ENCODE data around the gene RRAGD. TPM values are rescaled to one million over a fixed set of nuclear protein-coding genes. Genes with fewer than 3 reads are reported as not detected.
"Not testable (repeated sequence)": the region's sequence is repeated elsewhere in the genome, so short reads cannot be mapped to it uniquely, and the experiment has no call there.

Gene RRAGD
- total RNA-seq, 1 experiment from 2014 or later, result 0.63 TPM

DNA sequence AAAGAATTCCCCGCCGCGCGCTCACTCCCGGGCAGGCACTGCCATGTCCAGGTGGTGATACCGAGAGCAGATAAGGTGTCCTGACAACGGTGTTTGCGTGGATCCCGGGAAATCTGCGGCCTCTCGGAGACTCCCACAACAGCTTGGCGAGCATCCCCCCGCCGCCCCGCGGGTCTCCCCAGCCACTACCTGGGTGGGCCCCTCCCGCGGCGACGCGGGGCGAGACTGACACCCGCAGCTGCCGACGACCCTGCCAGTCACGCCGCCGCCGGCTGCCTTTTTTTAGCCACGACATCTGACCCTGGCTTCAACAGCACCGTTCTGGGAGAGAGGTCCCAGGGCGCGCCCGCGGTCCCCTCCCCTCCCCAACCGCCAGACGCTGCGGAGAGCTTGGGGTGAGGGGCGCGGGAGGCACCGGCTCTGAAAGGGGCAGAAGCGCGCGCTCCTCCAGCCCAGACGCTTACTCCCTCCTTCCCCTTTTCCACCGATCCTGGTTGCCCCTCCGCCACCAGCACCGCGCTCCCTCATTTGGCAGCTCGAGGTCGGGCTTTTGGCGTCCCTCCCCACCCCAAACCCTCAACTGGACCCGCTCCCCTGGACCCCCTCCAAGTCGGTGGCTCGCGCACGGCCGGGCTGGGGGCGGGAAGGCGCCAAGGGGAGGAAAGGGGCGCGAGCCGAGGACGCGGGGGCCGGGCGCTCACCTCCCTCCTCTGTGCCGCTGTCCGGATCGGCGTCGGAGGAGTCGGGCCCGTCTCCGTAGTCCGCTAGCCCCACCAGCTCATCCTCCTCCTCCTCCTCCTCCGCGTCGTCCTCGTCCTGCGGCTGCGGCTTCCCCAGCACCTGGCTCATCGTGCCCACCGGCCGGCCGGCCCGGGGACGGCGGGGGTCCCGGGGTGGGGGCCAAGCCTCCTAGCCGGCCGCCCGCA is 665 bp downstream of the RRAGD start:
- no peak for DNase-seq (ENCODE audit: low read depth)

DNA sequence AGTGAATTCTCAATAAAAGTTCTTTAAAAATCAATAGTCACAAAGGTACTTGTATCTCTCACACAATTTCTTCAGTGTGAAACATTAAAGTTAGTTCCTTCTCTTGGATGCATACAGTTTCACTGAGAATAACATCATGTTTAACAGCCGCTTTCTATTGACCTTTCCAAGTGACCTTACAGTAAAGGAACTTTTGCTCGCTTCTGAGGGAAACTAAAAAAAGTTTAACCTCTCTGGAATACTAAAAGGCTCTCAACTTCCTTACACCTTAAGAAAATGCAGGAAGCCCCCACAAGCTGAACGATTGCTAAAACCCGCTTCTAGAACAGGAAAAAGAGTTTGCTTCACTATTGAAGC is 1.3 kb downstream of the RRAGD start:
- DNase-seq (ENCODE audit: low read depth), result no peak

DNA sequence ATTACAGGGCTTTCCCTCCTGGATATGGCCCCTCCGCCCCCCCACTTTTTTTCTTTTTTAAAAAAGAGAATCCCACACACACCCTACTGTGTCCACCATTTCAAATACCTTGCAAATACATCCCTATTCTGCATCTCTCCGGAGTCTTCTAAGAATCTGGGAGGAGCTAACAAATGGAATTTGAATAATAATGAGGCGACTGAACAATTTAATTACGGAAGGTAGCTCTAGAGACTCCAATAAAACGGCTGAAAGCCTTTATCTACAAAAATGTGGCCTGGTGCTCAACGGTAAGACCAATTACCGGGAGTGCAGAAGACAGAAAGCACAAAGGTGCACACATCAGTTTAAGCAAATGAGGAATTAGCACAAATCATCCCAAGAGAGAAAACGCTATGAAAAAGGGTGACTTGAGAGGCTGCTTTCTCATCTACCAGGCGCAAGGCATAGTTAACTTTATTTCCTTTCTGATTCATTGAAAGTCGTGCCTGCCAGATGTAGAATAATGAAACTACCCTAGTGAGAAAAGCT is 1.8 kb downstream of the RRAGD start:
- no peak for DNase-seq (ENCODE audit: low read depth)

DNA sequence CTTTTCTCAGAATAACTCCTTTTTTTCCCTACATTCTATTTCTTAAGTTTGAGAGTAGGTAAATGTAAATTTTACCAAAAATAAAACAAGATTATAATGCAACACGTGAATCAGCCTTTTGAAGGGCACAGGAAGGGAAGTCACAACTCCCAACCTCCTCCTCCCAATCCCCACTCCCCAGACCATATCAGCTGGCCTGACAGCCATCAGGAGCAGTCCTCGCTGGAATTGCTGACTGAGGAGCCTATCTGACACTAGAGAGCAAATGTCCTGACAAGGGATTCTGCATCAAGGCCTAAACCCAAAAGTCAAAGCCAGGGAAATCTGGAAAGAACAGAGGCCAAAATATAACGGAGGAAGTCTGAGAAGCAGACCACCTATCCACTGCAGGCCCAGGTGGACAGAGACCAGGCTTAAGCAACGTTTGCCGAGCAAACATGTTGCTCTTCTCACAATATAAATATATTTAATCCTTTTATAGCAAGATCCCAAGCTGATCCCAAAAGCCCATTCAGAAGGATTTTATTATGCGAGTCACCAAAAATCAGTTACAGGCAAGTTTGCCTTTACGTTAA is 2.5 kb downstream of the RRAGD start:
- no peak for DNase-seq (ENCODE audit: low read depth)

DNA sequence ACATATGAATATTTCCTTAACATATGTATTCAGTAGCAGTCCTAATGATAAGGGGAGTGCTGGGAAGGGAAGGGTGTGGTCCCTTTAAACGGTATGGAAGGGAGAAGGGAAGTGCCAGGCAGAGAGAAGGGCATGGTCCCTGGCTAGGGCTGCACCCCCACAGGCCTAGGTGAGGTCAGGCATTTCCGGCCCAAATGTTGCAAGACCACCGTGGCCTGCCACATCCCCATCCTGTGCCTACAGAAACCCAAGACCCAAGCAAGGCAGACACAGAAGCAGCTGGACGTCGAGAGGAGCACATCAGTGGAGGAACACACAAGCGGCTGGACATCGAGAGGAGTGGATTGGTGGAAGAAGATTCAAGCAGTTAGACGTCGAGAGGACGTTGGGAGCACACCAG is 5.9 kb downstream of the RRAGD start:
- DNase-seq (ENCODE audit: low read depth), result no peak

DNA sequence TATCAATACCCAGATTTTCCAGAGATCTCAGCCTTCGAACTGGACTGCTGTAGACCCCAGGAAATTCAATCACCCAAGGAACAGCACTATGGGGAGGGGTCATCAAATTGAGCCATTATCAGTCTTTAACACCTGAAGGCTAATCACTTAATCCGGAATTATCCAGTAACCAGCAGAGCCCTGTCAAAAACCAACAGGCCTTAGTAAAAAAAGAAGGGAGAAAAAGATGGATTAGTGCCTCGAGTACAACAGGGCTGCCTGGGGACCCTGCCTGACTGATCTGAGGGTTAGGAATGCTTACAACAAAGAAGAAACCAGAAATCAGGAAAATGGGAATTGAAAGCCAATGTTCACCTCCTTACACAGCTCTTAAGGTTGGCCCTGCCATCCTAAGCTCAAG is 7.6 kb downstream of the RRAGD start:
- no peak for DNase-seq (ENCODE audit: low read depth)

DNA sequence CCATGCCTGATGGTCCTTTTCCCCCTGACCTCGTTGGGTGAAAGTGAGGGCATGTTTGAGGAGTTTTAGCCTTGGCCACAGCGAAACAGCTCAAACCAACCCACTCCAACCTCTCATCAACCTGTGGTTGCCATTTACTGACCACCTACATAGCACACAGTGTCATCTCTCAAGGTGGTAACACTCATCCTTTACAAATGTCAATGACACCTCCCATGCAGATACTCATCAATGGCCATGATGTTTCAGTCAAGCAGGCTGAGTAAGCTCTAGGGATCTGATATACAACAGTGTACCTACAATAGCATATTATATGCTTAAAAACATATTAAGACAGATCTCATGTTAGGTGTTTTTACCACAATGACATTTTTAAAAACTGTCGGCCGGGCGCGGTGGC is 9.3 kb downstream of the RRAGD start:
- no peak for DNase-seq (ENCODE audit: low read depth)

DNA sequence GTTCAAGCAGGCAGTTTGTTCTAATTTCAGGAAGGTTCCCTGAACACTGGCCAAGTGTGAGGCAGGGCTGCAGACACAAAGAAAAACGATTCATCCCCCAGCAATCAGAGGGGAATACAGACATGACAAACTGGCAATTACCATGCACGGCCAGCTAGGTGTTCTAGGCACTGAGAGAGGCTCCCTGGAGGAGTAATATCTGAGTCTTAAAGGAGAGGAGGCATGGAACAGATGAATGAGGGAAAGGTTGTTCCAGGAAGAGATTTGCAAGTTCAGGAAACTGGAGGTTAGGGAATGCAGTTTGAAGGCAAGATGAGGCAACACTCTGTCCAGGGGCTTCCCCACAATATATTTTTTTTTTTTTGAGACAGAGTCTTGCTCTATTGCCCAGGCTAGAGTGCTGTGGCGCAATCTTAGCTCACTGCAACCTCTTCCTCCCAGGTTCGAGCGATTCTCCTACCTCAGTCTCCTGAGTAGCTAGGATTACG is 11.1 kb downstream of the RRAGD start:
- no peak for DNase-seq (ENCODE audit: low read depth)

DNA sequence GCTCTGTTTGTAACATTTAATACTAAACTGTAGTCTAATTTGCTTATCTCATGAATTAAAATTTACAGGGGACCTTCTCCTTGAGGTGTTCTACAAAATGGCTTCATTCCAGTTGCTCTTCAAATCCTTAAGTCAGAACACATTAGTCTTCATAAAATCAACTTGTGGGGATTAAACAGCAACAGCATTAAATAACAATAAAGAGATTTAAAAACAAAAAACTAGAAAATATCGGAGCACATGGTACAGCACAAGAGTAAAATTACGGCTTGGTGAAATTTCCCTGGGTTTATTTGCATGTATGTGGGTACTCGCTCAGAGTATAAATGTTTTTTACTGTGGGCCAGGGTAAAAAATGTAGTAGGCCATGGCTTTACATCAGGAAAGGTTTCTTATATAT is 12.0 kb downstream of the RRAGD start:
- no peak for DNase-seq (ENCODE audit: low read depth)

DNA sequence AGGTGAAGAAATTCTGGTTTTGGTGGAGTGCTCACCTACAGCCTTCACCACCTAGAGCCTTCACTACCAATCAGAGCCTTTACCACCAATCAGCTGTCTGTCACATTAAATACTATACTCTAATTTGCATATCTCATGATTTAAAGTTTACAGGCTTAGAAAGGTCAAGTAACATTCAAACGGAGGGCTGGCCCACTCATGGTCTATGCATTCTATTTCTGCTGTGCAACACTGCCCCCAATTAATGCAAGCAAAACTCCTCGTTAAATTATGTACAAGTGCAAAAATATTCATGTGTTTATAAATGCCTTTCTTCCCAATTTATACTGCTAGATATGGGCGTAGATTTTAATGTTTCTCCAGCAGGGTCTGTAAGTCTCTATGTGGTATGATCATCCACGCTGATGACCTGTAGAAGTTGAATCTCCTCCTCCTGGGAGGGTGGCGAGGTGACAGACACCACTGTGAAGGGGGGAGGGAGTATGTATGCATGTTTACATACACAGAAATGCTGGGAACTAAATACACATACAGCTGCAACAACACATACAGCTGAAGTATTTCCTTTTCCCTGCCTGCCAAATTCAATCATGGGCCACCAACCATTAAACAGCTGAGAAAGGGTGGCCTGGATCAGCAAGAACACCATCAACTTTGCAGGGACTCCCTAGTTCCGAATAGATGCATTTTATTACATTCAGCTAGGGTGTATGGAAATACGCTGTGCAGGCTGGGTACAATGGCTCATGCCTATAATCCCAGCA is 13.1 kb downstream of the RRAGD start:
- no peak for DNase-seq (ENCODE audit: low read depth)

DNA sequence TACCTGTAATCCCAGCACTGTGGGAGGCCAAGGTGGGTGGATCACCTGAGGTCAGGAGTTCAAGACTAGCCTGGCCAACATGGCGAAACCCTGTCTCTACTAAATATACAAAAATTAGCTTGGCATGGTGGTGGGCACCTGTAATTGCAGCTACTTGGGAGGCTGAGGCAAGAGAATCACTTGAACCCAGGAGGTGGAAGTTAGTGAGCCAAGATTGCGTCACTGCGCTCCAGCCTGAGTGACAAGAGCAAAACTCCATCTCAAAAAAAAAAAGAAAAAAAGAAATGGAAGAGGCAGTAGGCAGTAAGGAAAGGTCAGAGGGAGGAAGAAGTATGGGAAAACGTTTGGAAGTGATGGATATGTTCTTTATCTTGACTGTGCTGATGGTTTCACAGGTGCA is 14.2 kb downstream of the RRAGD start:
- DNase-seq (ENCODE audit: low read depth), result not testable (repeated sequence)

DNA sequence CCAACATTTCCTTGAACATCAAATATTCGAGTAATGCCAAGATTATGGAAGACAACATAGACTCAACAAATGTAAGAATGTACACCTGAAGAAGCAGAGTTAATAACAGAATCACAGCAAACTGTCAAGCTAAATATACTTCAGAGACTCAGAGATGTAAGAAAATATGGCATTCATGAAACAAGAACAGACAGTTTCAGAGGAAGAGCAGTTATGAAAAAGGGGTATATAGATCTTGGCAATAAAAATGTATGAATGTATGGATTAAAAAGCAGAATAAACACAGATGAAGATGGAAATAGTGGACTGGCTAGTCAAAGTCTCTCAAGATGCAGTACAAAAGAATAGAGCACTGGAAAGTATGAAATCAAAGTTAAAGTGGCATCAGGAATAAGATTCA is 18.4 kb downstream of the RRAGD start:
- no peak for DNase-seq (ENCODE audit: low read depth)

DNA sequence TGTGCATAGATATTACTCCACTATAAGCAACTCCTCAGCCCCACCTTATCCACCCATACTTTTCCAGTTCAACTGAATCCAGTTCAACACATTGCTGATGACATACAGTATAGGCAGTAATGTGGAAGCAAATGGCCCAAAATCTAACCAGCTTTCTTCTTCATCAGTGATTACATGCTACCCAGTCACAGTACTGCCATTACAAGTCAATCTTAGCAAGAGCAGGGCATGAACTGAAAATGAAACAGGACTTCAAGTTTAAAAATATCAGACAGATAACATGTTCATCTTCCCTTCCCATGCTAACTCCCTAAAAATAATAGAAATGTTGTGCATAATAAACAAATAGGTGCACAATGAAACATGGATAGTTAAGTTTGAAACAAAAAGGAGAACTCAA is 19.2 kb downstream of the RRAGD start:
- DNase-seq (ENCODE audit: low read depth), result no peak

DNA sequence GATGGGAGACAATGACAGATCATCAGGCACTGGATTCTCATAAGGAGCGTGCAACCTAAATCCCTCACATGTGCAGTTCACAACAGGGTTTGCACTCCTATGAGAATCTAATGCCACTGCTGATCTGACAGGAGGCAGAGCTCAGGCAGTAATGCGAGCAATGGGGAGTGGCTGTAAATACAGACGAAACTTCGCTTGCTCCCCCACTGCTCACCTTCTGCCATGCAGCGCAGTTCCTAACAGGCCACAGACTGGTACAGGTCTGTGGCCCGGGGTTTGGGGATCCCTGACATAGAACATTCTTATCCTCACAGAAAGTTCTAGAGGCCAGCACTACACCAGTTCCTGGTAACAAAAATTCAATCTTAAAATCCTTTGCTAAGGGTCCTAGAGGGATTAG is 23.2 kb downstream of the RRAGD start:
- no peak for DNase-seq (ENCODE audit: low read depth)

DNA sequence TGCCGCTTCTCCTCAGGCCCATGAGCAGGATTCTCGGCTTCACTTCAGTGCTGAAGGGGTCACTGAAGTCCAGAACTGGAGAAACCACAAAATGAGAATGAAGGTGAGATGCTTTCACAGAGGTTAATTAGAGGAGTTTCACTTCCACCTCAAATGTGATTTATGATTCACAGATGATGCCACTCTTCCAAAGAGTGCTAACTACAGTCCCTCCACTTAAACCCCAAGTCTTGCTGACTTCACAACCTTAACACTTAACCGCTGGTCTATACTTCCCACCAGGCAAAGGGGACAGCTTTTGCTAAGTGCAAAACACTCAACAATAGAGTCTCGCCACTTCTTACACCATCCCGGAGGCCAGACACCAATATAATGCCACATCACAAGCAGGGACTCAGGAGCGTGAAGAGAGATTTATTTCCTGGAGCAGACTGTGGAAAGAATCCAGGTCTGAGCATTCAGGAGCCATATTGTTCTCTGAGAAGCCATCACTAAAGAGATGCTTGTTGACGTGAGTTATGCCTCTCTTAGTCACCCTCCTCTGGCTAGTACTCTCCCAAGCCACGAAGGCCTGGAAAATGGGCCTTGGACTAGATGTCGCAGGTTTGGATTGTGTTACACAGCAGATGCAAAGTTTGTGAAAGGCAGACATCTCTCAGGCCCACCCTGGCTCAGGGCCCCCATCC is 24.4 kb downstream of the RRAGD start:
- no peak for DNase-seq (ENCODE audit: low read depth)

DNA sequence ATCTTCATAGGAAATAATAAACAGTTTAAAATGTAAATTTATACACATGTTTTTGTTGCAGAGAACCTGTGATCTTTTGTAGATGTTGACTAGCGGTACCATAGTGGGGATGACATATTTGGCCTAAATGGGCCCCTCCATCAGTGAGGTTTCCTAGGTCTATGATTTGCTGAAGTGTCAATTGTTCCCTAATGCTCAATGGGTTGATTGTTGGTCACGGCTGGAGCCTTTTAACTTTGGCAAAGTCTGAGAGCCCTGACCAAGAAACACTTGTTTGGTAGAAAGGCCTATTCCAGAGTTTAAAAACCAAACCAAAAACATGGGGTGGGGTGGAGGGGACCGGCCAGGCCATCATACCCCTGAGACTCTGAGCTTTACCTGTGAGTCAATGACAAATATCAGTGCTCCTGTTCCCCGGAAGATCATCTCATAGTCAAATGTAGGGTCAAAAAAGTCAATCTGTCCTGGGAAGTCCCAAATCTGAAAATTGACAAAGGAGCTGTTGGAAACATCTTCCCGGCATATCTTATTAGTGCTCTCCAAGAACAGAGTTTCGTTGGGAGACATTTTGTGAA is 25.1 kb downstream of the RRAGD start:
- DNase-seq (ENCODE audit: low read depth), result no peak

DNA sequence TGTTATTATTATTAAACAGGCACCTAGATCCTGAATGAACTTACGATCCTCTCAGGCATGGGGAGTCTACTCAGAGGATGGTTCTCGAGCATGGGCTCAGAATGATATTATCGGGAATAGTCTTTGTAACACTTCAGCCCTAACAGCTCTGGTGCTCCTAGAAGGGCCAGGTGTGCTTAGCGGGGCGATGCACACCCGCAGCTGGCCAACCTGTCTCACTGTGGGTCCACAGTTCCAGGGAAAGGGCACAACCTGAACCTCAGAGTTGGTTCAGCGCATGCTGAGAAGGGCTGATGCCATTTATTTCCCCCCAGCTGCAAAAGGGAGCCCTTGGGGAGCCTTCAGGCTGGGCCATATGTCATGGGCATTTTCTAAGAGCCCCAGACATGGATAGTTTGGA is 26.2 kb downstream of the RRAGD start:
- no peak for DNase-seq (ENCODE audit: low read depth)

DNA sequence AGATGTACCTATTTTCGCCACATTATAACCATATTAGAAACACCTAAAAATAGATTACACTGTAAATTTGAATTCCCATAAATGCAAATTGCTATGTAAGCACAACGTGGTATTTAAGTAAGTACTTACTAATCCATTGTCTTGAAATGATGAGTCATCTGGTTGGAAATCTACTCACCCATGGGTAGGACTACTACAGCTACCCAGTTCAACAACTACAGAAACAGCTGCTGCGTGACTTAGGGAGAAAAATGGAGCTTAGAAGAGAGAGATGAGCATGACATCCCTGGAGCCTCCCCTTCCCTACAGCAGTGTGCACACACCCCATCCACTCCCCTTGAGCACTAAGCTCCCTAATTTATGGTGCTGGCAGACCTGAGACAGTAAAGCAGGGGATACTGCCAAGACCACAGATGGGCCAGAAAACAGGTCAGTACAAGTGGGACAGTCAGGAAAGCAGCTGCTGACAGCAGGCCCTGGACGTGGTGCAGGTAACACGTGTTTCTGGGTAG is 26.9 kb downstream of the RRAGD start:
- peak; percentile 74 for DNase-seq (ENCODE audit: low read depth)

DNA sequence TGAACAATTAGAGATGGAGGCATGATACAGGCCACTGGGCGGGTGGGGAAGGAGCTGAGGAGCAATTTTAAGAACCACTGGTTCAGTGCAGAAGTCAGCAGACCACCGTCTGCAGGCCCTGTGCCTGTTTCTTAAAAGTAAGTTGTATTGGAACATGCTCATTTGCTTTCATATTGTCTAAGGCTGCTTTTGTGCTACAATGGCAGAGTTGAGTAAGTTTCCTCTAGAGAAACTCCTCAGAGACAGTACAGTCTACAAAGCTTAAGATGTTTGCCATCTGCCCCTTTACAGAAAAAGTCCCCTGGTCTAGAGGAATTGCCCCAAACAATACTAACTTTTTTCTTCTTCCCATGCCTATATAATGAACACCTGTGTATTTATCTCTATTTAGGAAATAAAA is 31.0 kb downstream of the RRAGD start:
- no peak for DNase-seq (ENCODE audit: low read depth)

DNA sequence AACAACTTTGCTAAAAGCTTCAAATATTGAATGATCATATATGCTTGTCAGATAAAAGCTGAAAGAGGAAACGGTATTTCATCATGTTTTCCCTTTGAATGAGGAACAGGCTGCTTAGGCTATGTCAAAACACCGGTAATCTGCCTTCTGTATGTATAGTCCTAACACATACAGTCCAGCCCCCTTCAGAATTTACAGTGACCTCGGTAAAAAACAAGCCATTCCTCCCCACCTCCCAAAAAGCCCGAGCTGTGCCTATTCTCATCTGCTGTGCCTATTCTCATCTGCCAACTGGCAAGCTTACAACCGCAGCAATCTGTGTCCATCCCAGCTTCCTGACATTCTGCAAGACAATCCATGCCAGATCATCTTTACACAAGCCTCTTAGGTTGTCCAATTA is 32.8 kb downstream of the RRAGD start:
- no peak for DNase-seq (ENCODE audit: low read depth)

DNA sequence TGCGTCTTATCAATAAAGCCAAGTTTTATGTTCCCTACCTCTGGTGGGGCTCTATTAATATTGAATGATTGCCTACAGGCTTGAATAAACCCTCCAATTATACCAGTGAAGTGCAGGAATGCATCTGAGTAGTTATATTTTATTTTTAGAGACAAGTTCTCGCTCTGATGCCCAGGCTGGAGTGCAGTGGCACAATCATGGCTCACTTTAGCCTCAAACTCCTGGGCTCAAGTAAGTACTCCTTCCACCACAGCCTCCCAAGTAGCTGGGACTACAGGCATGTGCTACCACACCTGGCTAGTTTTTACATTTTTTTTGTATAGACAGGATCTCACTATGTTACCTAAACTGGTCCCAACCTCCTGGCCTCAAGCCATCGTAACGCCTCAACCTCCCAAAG is 33.4 kb downstream of the RRAGD start:
- DNase-seq (ENCODE audit: low read depth), result no peak
